Measurements from ENCODE around the gene HDAC3.

HDAC3 gene

DNA sequence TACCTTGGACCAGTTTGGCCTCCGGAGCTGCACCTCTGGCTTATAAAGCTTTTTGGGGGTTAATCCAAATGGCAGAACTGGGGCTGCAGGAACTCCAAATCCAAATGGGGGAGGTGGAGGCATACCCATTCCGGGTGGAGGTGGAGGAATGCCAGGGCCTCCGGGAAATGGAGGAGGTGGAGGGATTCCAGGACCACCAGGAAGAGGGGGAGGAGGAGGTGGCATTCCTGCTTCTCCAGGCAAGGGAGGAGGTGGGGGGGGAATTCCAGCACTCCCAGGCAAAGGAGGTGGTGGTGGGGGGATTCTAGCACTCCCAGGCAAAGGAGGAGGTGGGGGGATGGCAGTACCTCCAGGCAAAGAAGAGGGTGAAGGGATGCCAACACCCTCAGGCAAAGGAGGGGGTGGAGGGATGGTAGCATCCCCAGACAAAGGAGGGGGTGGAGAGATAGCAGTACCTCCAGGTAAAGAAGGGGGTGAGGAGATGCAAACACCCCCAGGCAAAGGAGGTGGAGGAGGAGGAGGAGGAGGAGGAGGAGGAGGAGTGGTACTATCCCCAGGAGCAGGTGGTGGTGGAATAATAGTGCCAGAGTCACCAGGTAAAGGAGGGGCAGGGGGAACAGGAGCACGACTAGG lies 63.0 kb downstream of the HDAC3 start:
- in situ Hi-C loops (cut with MboI; ENCODE audit: low pct_unique_long_range_greater_than_20kb, low sequenced_read_pairs, unreplicated experiment), result no loop called here
- DNase-seq (ENCODE audit: low spot score), result no peak
- TF ChIP-seq, protein P1, sequence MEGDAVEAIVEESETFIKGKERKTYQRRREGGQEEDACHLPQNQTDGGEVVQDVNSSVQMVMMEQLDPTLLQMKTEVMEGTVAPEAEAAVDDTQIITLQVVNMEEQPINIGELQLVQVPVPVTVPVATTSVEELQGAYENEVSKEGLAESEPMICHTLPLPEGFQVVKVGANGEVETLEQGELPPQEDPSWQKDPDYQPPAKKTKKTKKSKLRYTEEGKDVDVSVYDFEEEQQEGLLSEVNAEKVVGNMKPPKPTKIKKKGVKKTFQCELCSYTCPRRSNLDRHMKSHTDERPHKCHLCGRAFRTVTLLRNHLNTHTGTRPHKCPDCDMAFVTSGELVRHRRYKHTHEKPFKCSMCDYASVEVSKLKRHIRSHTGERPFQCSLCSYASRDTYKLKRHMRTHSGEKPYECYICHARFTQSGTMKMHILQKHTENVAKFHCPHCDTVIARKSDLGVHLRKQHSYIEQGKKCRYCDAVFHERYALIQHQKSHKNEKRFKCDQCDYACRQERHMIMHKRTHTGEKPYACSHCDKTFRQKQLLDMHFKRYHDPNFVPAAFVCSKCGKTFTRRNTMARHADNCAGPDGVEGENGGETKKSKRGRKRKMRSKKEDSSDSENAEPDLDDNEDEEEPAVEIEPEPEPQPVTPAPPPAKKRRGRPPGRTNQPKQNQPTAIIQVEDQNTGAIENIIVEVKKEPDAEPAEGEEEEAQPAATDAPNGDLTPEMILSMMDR (IDR thresholded peaks at IDR 0.05; ENCODE audit: extremely low read depth, insufficient read depth, missing control alignments), result no peak

All from GM13977 (cell line).